NT2/D1 (cell line): Measurements from ENCODE around the gene PKP4.

Source experiments
- SUZ12 ChIP-seq: IDR thresholded peaks from 2 replicates; pipeline ENCODE4 v1.6.1; 2011; ENCODE audit not compliant: insufficient read length, insufficient read depth; ENCODE audit errors: extremely low read depth
- YY1 ChIP-seq: IDR thresholded peaks from 2 replicates; pipeline ENCODE4 v1.6.1; 2011; ENCODE audit not compliant: insufficient read length, insufficient read depth
- ZNF274 ChIP-seq: IDR thresholded peaks from 2 replicates; pipeline ENCODE4 v1.6.1; 2011; ENCODE audit warnings: mild to moderate bottlenecking, low read depth, low read length

DNA sequence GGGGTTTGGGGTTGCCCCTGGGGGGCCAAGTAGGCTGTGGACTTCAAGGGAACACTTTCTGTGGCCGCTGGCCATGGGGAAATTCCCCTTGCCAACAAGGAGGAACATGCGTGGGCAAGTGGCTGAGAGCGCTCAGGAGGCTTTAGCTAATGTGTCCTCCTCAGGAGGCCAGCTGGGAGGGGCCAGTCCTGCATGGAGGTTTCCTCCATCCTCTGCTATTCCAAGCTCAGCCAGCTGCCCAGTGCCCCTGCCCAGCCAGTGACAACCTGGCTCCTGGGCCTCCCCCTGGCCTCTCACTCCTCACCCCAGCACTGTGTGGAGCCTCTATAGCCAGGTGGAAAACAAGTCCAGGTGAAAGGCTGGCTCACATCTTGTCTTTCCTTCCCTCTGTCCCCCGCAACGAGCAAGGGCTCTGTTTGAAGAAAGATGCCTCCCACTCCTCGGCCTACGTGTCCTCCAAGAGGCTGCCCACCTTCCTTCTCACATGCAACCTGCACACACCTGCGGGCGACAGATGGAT is 273.9 kb downstream of the PKP4 start:
- TF ChIP-seq SUZ12 (no peak), YY1 (no peak), ZNF274 (no peak)
